HTERT RPE-1 (cell line): ENCODE results near the gene TUFM.
"Not testable (repeated sequence)": the region's sequence is repeated elsewhere in the genome, so short reads cannot be mapped to it uniquely, and the experiment has no call there.

Experiments used
- in situ Hi-C: fragments of 300-500 bp; cut with MboI; formaldehyde crosslinking; loops from 4 replicates; pipeline ENCODE4 v1.14.3; 2020; ENCODE audit warnings: low sequenced_read_pairs

TUFM gene

DNA sequence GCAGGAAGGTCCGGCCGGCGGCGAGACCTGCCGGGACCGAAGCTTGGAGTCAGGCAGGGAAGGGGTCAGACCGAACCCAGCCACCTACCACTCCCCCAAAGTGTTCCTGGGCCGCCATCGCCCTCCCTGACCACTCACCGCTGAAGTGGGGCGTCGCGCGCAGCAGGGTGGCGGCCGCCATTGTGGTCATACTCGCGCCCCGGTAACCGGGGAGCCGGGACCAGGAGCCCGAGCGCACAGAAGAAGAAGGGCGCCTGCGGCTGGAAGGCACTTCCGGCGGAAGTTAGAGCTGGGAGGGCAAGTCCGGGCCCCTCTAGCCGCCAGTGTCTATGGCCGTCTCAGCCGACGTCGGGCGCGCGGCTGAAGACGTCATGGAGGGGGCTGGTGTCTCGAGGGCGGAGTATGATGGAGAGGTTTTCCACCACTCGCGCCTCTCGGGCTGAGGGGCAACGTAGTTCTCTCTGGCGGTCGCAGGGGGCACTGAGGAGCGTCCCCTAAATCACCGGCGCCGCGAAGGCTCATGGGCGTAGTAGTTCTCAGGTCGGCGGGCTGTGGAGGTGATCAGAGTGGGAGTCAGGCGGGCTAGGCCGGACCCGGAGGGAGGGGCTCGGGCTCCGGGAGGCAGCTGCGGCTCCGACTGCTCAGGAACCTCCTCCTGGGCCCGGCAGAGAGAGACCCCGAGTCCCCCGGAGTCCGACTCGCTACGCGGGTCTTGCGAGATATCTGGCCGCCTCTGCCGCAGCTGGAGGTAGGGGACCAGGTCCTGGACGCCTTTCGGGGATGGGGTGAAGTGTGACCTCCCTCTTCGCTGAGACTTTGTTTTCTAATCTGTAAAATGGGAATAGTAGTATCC lies at the start of gene TUFM:
TSS of gene TUFM (minus strand) at position 269 of the 853 bp plus-strand sequence. CDS start at position 190, 79 bp downstream.
- in situ Hi-C loops = no loop called here

DNA sequence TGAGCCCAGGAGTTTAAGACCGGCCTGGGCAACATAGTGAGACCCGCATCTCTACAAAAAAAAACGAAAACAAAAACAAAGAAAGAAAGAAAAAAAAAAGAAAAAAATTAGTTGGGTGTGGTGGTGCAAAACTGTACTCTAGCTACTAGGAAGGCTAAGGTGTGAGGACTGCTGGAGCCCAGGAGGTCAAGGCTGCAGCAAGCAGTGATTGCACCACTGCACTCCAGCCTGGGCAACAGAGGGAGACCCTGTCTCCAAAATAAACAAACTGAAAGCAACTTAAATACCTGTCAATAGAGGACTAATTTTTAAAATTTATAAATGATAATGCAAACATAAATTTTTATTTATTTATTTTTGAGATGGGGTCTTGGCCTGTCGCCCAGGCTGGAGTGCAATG lies 49.5 kb upstream of the TUFM start:
- in situ Hi-C loops = no loop called here

DNA sequence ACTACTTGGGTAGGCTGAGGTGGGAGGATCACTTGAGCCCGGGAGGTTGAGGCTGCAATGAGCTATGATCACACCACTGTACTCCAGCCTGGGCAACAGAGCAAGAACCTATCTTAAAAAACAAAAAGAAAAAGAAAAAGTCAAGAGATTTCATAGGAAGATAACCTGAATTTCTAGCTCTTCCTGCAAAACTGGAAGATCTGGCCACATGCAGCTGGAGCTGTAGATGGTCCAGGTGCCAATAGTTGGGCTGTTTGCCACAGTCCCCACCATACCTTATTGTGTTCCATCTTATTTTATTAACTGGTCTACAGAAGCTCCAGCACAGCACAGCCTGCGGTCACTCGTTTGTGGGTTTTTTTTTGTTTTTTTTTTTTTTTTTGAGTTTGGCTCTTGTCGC lies 47.1 kb upstream of the TUFM start:
- in situ Hi-C loops = no loop called here

DNA sequence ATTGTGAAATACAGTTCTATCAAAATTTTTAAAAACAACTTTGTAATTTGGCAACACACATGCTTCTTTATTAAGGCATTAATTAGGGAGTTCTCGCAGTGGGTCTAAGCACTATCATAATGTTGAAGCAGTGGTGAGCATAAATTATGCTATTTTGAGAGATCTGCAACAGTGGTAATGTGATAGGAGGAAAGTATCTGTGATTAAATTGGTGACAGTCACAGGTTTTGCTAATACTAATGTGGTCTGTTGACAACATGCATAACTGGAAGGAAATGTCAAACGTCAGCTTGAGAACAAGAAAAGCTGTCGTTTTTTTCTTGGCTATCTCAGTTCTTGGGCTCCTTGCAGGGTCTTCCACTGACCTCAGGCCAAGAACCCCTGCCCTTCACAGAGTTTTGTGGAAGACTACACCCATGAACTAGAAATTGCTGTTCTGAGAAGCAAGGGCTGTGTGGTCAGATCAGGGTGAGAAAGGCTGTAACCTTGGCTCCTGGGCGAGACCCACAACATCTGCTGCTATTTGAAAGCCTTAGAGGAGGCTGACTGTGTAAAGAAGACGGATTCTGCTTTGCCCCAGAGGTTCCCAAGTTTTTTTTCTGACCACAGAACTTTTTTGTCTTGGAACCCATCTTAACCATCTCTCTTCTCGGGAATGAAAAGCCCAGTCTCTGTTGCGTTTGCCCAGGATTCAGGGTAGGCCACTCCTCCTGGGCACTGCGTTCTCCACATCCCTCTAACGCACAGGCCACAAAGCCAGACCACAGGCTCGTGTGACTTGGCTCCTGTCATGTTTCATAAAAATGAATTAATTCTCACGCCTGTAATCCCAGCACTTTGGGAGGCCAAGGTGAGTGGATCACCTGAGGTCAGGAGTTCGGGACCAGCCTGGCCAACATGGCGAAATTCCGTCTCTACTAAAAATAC lies 46.1 kb upstream of the TUFM start:
- in situ Hi-C loops = no loop called here

DNA sequence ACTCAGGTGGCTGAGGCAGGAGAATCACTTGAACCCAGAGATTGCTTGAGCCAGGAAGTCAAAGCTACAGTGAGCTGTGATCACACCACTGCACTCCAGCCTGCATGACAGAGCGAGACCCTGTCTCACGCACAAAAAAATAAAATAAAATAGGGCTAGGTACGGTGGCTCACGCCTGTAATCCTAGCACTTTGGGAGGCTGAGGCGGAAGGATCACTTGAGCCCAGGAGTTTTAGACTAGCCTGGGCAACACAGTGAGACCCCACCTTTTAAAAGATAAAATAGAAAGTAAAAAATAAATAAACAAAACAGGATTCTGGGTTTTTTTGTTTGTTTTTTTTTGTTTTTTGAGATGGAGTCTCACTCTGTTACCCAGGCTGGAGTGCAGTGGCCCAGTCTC lies 44.2 kb upstream of the TUFM start:
- in situ Hi-C loops = not testable (repeated sequence)

DNA sequence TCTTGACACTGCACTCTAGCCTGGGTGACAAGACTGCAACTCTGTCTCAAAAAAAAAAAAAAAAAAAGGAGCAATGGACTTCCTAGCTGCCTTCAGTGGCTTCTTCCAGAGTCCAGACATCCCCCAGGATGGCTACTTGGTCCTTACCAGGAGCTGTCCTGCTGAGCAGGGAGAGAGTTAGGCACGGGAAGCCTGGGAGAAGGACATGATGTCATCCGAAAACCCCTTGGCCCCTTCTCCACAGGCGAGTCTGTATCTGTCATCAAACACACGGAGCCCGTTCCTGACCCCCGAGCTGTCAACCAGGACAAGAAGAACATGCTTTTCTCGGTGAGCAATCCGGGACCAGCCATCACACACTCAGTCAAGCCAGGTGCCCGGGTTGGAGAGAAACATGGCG lies 40.8 kb upstream of the TUFM start:
- in situ Hi-C loops = no loop called here

DNA sequence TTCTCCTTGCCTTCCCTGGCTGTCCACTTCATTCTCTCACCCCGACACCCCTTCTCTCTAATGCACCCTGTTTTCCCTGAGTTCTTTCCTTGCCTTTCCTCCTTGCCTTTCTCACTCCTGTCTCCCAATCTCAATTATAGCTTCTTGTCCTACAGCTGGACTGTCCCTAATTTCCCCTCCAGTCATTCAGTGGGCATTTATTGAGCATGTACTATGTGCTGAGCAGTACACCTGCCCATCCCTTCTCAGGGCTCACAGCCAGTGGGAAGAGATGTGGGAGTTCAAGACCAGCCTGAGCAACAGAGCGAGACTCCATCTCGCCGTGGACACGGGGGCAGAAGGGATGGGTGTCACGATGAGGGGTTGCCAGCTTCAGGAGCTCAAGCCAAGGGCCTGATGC lies 37.9 kb upstream of the TUFM start:
- in situ Hi-C loops = no loop called here

DNA sequence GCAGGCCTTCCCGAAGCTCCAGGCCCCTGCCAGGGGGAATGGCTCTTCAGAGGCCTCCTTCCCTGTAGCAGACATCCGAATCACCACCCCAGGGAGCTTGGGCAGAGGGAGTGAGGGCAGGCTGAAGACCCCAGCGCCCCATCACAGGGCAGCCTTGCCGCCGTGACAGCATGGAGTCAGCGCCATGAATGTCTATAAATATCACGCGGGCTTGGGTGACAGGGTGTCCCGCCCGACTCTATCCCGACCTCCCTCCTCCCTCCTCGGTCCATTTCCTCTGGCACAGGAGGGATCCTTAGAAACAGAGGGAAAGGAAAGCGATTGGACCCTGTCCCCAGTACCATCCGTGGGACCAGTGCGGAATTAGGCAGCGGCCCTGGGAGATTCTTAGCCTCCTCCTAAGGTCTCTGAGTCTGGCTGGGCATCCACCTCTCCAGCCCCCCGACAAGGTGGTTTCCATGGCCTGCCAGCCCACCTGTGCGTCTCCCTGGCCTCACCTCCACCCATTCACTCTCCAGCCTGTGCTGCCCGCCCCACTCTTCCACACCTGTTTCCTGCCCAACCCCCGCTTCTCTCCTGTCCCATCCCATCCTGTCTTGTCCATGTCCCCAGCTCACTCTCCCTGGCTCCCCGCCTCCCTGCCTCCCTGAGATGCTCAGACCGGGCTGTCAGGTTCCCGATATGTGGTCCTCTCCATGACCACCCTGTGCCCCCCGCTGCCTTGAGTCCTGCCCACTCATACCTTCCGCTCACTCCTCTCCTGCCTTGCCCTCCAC lies 37.3 kb upstream of the TUFM start:
- in situ Hi-C loops = no loop called here

DNA sequence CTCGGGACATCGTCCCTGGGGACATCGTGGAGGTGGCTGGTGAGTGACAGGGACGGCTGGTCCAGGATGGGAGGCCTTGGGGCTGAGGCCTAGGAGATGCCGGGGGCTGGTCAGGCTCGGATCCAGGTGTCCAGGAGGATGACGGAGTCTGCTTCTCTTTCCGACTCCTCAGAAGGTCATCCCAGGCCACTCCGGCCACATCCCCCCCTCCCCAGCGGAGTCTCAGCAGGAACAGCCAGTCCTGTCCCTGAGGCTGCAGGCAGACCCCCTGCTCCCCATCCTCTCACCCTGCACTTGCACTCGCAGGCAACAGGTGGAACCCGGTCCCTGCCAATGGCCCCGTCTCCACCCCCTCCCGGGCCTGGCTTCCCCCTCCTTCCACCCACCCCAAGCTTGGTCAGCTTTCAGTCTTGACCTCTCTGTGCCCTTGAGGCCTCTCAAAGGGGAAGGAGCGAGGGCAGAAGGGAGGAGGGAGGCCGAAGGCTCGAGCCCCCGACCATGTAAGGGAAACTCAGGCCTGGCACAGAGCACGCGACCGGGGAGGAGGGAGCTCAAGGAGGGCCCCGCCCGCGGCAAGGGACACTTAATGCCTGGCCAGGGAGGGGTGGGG lies 36.5 kb upstream of the TUFM start:
- in situ Hi-C loops = no loop called here

DNA sequence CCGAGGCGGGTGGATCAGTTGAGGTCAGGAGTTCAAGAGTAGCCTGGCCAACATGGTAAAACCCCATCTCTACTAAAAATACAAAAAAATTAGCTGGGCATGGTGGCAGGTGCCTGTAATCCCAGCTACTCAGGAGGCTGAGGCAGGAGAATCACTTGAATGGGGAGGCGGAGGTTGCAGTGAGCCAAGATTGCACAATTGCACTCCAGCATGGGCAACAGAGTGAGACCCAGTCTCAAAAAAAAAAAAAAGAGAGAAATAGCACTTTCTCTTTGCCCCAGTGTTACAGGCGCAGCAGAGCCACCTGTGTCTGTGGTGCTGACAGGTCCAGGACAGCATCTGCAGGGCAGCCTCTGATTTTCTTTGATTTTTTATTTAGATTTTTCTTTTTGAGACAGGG lies 35.4 kb upstream of the TUFM start:
- in situ Hi-C loops = not testable (repeated sequence)

DNA sequence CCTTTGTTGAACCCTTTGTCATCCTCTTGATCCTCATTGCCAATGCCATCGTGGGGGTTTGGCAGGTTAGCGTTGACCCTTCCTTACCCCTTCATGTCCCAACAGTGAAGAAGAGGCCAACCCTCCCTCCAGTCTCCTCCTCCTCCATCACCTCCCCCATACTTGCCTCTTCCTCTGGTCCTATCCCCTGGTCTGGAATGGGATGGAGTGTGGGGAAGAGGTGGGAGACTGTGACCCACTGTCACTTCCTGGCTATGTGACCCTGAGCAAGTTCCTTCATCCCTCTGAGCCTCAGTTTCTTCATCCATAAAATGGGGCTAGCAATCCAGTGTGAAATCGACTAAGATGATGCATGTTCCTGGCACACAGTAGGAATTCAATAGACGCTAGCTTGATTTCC lies 34.8 kb upstream of the TUFM start:
- in situ Hi-C loops = no loop called here

DNA sequence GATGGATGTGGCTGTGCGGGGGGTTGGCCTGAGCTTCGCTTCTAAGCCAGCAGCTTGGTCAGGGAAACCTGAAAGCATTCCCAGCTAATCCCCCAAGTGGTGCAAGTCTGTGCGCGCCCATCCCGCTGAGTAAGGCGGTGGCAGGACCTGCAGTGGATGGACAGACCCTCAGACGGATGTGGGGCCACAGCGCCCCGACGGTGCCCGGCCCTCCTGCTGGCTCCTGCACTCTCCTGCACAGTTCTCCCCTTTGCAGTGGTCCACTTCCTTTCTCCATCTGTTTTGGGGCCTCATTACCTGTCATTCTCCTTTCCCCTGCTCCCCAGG lies 34.4 kb upstream of the TUFM start:
- in situ Hi-C loops = no loop called here

DNA sequence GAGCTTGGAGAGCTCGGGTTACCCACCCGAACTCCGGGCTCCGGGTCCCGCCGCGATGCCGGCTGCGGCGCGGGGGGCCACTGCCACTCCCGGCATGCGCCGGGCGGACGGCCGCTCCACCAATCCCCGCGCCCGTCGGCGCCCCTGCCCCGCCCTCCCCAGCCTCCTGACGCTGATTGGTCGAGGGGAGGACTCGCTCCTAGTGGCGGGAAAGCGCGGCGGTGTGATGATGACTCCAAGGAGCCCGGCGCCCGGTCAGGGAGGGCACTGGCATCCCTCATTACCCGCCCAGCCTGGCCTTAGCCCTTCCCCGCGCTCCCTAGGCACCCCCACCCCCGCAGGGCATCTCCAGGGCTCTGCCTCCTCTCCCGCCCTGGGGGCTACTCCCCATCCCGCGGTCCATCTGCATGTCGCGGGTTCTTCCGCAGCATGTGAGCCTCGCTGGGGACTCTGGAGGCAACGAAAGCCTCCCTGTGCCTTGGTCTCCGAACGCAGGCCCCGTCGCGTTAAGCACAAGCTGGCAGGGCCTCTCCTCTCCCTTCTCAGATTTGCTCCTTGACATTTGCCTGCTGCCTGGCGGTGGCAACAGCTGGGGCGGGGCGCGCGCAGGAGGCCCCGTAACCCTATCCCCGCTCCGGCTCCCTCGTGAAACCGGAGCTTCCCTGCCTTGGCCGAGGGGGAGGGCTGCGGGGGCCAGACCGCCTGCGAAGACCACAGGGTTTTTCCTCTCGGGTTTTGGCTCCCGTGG lies 33.9 kb upstream of the TUFM start:
- in situ Hi-C loops = no loop called here

DNA sequence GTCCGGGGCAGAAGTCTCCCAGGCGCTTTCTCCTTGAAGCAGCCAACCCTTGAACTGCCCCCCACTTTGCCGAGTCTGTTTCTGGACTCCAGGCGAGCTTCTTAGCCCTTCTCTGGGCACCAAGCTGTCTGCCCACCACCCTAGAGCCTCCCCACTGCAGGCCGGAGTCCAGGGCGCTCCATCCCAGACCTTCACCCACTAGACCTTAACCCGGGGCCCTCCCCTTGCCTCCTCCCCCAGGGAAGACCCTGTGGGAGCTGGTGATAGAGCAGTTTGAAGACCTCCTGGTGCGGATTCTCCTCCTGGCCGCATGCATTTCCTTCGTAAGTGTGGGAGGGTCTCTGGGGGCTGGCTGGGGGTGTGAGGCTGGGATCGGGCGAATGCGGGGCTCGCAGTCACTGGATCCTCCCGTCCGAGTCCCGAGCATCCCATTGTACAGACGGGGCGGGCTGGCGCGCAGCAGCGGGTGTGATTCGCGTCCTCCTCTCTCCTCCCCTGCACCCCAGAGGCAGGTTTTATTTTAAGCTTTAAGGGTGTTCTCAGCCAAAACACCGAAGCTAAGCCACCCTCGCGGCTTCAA lies 33.2 kb upstream of the TUFM start:
- in situ Hi-C loops = no loop called here

DNA sequence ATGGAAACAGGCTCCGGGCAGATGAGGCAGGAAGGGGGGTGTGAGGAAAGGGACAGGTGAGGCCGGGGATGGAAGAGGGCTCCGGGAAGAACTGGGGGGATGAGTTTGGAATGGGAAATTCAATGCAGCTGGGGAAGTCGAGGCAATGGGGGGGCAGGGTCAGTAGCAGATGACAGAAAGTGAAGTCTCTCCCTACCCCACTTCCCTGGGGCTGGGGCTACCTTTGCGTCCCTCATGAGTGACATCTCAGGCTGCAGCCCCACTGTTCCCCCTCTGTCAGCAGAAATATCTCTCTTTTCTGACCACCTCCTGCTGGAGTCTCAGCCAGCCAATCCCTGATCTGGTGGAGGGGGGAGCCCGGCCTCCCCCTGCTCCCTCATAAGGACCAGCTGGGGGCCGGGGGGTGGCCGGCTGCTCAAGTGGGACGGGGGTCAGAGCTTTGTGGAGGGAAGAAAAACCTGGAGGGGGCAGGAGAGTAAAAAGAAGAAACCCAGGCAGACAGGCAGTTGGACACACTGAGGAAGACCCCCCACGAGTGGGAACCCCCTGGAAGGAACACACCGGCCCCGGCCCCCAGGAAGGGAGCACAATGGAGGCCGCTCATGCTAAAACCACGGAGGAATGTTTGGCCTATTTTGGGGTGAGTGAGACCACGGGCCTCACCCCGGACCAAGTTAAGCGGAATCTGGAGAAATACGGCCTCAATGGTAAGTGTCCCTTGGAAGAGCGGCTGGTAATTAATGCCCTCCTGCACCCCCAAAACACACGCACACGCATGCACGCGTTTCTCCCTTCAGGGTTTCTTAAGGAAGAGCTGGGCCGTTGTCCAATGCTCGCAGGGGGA lies 32.2 kb upstream of the TUFM start, which contains the start of gene ATP2A1:
TSS of gene ATP2A1 (plus strand) at position 406 of the 844 bp plus-strand sequence. CDS start at position 590, 184 bp downstream.
- in situ Hi-C loops = no loop called here

DNA sequence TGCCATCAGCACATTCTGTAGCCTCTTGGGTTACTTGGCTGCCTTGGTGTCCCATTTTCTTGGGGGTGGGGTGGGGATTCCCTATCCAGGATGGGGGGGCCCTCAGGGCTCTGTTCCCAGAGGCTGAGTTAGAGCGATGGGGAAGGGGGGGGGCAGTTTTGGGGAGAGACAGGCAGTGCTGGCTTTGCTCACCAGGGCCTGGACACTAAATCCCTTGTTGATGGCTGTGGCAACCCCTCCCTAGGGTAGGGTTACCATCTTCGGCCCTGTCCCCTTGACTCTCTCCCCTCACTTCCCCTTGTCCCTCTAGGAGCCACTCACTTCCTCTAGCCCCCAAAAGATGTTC lies 31.5 kb upstream of the TUFM start:
- in situ Hi-C loops = no loop called here

DNA sequence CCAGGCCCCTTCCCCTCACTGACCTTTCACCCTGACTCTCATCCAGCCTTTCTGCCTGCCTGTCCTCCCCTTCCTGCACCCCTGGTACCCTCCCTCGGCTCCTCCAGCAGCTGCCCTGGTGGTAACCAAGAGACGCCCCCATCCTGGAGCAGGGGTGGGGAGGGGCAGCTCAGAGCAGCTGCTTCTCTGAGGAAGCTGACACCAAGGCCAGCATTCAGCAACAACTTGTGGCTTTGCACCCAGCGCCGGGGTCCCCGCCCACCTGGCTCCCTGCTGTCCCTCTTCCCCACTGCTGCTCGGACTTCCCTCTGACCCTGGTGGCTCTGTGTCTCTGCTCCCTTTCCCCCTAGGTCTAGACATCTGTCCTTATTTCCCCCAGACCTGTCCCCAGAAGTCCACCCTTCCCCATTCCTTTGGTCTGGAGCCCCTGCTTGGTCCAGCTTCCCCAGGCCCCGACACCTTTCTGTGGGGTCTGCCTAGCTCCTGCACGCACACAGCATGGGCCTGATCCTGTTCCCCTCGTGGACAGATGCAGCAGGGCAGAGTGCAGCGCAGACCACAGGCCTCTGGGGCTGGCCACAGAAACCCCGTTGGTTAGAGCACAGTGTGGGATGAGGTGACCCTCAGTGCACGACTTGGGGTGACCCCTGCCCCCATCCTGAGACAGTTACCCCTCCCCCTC lies 31.0 kb upstream of the TUFM start:
- in situ Hi-C loops = no loop called here

DNA sequence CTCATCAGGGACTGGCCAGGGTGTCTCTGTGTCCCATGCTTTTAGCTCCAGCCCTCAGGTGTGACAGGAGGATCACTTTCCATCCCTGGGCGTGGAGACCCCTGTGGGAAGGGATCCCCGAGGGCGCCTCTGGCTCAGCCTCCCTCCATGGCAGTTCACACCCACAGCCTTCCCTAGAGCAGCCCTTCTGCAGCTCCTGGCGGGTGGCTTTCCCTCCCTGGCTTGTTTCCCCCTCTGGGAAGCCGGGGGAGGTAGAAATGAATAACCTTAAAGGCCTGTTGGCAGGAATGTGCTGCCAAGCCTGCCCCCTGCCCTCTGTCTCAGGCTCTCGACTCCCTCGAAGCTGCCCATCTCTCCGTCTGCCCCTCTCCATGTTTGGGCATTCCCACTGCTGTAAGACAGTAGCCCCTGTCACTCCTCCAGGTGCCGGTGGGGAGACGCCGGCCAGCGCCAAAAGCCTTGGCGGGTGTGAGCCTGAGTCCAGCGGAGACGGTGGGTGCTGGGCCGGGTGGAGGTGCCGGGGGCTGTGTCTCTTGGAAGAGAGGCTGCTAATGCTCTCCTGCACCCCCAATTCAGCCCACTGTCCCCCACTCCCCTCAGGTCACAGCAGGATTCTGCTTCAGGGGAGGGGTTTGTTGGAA lies 30.0 kb upstream of the TUFM start:
- in situ Hi-C loops = no loop called here
